GM15510 (cell line): ENCODE results near the gene EGFR.

Experiments used
- POLR2A ChIP-seq: IDR thresholded peaks from 3 replicates; pipeline ENCODE4 v1.6.1; 2011; ENCODE audit warnings: borderline replicate concordance; ENCODE audit not compliant: insufficient read length; ENCODE audit errors: extremely low read depth

EGFR gene

DNA sequence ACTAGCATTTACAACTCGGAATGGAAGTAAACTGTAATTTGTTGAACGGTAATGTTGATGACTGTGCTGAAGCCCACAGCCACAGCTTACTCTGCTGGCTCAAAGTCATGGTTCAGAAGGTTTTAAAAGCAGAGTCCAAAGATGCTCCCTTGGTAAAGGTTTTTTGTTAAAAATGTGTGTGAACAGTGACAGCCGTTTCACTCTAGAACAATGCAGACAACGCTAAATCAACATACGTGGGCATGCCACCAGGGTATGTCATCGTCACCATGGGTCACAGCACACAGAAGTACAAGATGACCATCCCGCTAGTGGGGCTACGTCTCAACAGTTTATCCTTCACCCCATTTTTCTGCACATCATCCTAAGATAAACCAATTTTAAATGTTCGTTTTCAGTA lies 239.8 kb downstream of the EGFR start:
- no peak for TF ChIP-seq POLR2A

DNA sequence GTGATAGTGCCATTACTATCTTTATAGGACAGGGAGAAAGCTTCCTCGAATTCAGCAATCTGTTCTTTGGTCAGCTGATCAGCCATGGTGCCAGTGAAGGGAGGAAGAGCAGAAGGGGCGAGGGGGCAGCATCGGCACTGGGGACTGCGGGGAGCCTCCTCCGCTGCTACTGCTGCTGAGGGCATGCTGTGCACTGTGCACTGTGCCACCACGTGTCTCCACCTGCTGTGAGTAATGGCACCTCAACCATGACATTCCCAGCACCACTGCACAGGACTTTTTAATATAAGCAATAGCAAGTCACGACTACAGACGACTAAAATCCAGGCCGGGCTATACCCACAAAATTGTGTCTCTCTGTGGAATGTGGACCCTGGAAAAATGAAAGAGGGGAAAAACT lies 241.4 kb downstream of the EGFR start:
- TF ChIP-seq POLR2A = no peak

GRCh38 chr7:55260676-55261385 lies 242.0 kb downstream of the EGFR start:
- no peak for TF ChIP-seq POLR2A
